ENCODE data around the gene PTTG1IP.

Gene PTTG1IP

GRCh38 chr21:44908908-44909307, 35.4 kb upstream of the PTTG1IP start:
- DNase-seq, result no peak

DNA sequence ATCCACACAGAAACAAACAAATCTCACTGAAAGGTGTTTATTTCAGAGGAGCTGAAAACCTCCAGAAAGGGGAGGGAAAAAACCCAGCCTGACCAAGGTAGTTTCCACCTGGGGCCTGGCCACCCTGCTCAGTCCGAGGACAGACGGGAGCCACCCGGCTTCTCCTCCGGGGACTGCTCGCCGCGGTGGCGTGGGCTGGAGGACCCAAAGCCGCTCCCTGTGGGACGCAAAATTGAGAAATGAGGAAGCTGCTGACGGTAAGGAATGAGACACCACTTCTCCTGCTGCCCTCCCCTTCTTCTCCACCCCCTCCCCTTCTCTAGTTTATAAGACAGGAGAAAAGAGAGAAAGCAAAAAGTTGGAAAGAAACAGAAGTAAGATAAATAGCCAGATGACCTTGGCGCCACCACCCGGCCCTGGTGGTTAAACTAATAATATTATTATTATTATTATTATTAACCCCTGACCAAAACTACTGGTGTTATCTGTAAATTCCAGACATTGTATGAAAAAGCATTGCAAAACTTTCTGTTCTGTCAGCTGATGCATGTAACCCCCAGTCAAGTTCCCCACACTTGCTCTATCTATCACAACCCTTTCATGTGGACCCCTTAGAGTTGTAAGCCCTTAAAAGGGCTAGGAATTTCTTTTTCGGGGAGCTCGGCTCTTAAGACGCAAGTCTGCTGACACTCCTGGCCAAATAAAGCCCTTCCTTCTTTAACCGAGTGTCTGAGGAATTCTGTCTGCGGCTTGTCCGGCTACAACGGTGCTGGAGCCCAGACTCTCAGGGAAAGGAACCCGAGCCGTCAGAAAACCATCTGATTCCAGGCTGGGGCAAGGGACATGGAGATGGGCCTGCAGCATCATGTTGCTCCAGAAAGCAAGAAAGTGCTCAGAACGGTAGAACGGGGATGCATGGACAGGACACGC, 34.7 kb upstream of the PTTG1IP start:
- DNase-seq, result no peak

DNA sequence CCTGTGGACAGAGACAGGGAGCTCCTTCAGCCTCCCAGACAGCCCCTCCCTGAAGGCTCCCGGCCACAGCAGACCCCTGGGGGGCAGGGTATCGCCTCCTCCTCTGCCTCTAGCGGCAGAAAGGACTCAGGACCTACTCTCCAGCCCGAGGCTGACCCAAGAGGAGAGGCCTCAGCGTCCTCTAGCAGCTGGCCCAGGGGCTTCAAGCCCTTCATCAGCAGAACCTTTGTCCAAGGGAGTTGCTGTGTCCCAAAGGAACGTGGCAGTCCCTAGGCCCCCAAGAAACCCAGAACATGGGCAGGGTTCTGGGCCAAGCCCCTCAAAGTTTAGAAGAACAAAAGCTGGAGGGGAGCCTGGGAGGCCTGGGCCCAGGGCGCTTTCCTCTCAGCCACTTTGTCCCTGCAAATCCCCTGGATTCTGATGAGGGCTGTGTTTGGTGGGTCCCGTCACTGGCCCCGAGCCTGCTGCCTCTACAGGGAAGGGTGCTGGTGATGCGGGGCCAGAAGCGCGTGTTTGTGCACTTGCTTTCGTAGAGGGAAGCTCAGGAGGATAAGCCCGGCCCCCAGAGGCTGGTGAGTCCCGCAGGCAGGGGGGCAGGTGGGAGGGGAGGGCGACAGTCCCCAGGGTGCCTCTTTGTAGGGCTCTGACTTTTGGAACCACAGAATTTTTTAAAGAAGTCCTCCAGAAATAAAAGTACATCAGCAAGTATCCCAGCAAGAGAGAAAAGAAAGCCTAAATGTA, 33.9 kb upstream of the PTTG1IP start:
- DNase-seq, result no peak

DNA sequence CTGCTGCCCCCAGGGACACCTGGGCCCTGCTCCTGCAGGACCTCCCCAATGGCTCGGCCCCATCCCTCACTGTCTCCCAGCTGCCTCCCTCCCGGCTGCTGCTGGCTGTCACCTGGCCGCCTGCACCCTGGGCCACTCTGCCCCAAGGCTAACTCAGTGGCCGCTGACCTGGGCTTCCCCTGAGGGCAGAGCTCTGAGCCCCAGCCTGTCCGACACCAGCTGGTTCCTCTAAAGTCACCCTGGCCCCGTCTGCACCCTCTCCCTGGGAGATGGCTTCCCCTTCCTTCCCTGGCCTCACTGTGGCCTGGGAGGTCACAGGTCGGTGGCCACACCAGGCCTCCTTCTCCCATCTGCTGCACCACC, 32.2 kb upstream of the PTTG1IP start:
- DNase-seq, result no peak

DNA sequence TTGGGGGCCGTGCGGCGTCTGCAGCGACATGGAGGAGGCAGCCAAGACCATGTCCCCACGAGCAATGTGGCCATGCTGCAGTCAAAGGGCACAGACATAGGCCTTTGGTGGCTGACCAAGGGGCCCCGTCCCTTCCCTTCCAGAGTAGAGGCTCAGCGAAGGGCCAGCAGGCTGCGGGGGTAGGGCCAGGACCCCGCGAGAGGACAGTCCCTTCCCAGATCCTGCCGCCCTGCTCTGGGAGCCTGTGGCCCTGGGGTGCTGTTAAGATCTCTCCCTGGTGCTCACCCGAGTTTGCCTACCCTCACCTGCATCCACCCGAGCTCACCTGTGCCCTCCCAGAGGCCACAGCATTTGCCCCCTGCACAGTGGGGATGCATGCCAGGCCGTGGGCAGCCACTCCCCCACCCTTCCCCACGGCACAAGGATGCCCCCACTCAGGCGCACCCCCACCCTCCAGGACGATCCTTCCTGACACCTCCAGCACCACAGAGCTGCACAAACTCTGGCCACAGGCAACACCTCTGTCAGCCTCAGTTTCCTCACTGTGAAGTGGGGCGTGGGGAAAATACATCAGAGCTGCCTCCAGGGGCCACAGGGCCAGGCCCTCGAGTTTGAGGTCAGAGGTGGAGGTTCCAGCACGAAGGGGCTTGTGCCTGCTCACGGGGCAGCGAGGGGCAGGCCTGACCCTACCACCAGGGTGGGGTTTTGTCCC, 31.7 kb upstream of the PTTG1IP start:
- DNase-seq, result no peak

DNA sequence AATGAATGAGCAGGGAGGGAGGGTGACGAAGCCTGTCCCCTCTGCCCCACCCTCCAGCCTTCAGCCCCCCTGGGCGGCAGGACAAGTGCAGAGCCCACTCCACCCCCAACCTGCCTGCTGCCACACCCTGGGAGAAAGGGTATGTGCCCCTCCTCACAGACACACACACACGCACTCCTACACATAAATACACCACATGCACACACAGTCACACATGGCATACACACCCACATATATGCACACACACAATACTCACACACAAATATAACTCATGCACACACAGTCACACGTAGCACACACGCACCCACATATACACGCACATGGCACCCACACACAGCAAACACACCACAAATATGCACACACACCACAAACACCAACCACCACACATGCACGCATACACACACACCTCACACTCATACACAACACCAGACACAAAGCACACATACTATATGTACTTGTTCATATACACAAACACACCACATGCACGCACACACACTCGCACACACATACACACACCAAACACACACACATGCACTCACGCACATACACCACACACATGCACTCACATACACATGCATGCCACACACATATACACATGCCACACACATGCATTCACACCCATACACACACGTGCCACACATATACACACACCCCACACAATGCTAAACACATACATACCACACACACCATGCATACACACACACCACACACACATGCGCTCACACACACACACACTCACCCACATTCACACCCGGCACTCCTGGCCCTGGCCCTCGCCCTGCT, 30.8 kb upstream of the PTTG1IP start:
- DNase-seq, result no peak

GRCh38 chr21:44903689-44904088, 30.2 kb upstream of the PTTG1IP start:
- no peak for DNase-seq

DNA sequence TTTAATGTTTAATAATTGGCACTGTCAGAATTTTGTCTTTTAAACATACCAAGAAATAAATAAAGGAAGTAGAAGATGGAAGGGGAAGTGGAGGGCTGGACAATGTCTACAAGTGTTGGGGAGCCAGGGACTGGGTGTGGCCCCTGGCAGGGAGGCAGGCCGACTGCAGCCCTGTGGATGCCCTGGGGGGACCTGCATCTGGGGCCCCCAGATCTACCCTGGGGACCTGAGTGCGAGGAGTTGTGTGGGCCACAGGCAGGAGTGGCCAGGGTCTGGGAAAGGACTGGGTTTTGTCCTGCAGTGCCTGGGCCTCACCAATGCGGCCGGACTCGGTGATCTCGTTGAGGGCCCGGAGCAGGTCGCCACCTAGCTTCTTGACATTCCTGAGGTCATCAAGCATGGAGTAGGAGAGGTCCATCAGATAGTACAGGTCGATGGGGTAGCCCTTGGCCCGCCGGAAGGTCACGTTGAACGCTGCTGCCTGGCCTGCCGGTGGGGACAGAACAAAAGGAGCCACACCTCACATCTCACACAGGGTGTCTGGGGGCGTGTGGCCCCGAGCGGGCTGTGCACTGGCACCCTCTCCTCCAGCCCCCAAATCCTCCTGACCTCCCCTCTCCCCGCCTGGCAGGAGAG, 29.7 kb upstream of the PTTG1IP start:
- DNase-seq, result no peak

- DNase-seq, result no peak
These were observed 29.0 kb upstream of the PTTG1IP start for GRCh38 chr21:44902268-44903049.

GRCh38 chr21:44901391-44902074, 28.0 kb upstream of the PTTG1IP start:
- no peak for DNase-seq

GRCh38 chr21:44900559-44901251, 27.2 kb upstream of the PTTG1IP start:
- no peak for DNase-seq

- no peak for DNase-seq
These were observed 26.5 kb upstream of the PTTG1IP start for GRCh38 chr21:44899768-44900558.

- DNase-seq, result no peak
These were observed 25.6 kb upstream of the PTTG1IP start for GRCh38 chr21:44898851-44899767.

DNA sequence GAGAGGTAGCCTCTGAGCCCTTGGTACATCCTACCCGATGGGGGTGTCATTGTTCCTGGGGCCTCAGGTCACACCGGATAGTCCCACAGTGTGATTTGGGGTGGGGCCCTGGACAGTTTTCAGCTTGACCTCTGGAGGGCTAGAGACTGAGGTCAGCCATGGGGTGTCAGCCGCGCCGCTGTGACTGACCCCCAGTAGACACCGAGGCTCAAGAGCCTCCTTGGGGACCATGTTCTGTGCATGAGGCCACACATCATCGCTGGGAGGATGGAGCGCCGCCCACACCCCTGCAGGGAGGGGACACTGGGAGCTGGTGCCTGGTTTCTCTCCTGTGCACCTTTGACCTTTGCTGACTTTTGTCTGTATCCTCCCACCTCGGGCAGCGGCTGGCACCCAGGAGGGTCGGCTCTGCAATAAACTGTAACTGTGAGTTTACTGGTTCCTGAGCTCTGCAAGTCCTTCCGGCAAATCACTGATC, 24.6 kb upstream of the PTTG1IP start:
- DNase-seq, result no peak

GRCh38 chr21:44897326-44898010, 24.0 kb upstream of the PTTG1IP start:
- DNase-seq, result no peak

DNA sequence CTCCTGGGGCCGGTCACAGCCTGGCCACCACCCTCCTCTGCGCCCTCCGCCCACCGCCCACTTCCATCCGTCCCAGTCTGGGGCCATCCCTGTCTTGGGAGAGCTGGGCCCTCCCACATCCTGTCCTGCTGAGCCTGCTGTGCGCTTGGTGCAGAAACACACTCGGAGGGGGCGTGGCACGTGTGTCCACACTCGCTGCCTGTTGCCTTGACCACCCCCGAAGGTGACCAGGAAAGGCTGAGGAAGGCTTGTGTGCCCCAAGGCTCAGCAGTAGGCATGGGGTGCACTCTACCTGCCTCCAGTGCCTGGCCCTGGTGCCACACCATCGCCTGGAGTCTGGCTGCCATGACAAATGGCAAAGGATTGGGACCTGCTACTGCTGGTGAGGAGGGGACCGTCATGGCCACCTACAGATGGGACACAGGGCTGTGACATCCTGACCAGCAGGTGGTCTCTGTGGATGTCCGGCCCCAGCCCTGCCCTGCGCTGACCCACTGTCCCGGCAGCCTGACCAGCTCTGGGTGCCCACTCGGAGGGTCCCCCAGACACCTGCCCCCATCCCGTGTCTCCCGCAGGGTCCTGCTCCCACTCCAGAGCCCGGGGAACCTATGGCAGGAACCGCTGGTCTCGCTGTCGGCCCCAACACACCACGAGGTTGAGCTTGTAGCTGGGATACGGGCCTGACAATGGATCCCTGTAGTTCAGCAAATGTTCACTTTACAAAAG, 23.2 kb upstream of the PTTG1IP start:
- DNase-seq, result no peak

- DNase-seq, result no peak
These were observed 22.4 kb upstream of the PTTG1IP start for GRCh38 chr21:44895859-44896258.

All from stimulated activated CD4-positive, alpha-beta T cell treated with anti-CD3 and anti-CD28 coated beads, Interleukin-4, amount 100 ng/mL, for 24 hours (primary cell).